GM19238 (cell line): ENCODE data around the gene CARS2.
"Not testable (repeated sequence)": the region's sequence is repeated elsewhere in the genome, so short reads cannot be mapped to it uniquely, and the experiment has no call there.

ENCODE experiments used
- DNase-seq: peaks from one replicate; pipeline ENCODE4 v3.0.0; 2011; ENCODE audit warnings: low spot score; ENCODE audit not compliant: insufficient read length

The CARS2 gene

GRCh38 chr13:110618780-110619179 is 87.1 kb downstream of the CARS2 start:
- DNase-seq, result no peak

- DNase-seq, result no peak
Observed at GRCh38 chr13:110618167-110618566, 87.7 kb downstream of the CARS2 start.

GRCh38 chr13:110617321-110618072 is 88.4 kb downstream of the CARS2 start:
- DNase-seq, result no peak

GRCh38 chr13:110616103-110617101 is 89.5 kb downstream of the CARS2 start:
- DNase-seq, result peak; percentile 57

- peak; percentile 99 for DNase-seq
Observed at GRCh38 chr13:110615322-110616102, 90.4 kb downstream of the CARS2 start, which contains the start of gene NAXD. TSS of gene NAXD (plus strand) at chr13:110615545. CDS start at chr13:110615602, 57 bp downstream.

GRCh38 chr13:110615005-110615321 is 91.0 kb downstream of the CARS2 start:
- DNase-seq, result no peak

- DNase-seq, result no peak
Observed at GRCh38 chr13:110610955-110611595, 94.8 kb downstream of the CARS2 start.

- no peak for DNase-seq
Observed at GRCh38 chr13:110607675-110608224, 98.2 kb downstream of the CARS2 start.

GRCh38 chr13:110606281-110606680 is 99.6 kb downstream of the CARS2 start:
- DNase-seq, result not testable (repeated sequence)

GRCh38 chr13:110605132-110605531 is 100.8 kb downstream of the CARS2 start:
- DNase-seq, result no peak

- DNase-seq, result no peak
Observed at GRCh38 chr13:110600980-110601379, 104.9 kb downstream of the CARS2 start.

GRCh38 chr13:110600261-110600819 is 105.6 kb downstream of the CARS2 start:
- DNase-seq, result no peak

GRCh38 chr13:110597041-110597689 is 108.8 kb downstream of the CARS2 start:
- DNase-seq, result no peak

GRCh38 chr13:110593430-110594130 is 112.3 kb downstream of the CARS2 start:
- DNase-seq, result peak; percentile 48

- DNase-seq, result no peak
Observed at GRCh38 chr13:110592665-110593064, 113.3 kb downstream of the CARS2 start.
